SU-DHL-6 (cell line): ENCODE results near the gene ISOC1.

ENCODE experiments used
- H2AFZ ChIP-seq: fragments of 200-600 bp; sonication (generic); 2 replicates; pipeline ENCODE4 v1.6.1; 2014; ENCODE audit warnings: low read depth, mild to moderate bottlenecking, moderate library complexity, mixed read lengths, antibody characterized with exemption, low read length; ENCODE audit not compliant: severe bottlenecking
- H3F3A ChIP-seq: fragments of 200-600 bp; shearing (Covaris generic); 2 replicates; pipeline ENCODE4 v1.6.0; 2016; ENCODE audit warnings: antibody characterized with exemption, mild to moderate bottlenecking; ENCODE audit not compliant: insufficient read depth
- H3K27ac ChIP-seq: fragments of 200-600 bp; sonication (generic); 2 replicates; pipeline ENCODE4 v1.5.1; 2016; ENCODE audit warnings: low read depth, mild to moderate bottlenecking, low read length, moderate library complexity, mixed read lengths
- H3K27me3 ChIP-seq: fragments of 200-600 bp; sonication (generic), shearing (Covaris generic); 2 replicates; pipeline ENCODE4 v1.6.0; 2014; ENCODE audit warnings: mild to moderate bottlenecking, low read length
- H3K36me3 ChIP-seq: fragments of 200-600 bp; sonication (generic); 2 replicates; pipeline ENCODE4 v1.6.1; 2014; ENCODE audit warnings: mild to moderate bottlenecking, low read length, mixed read lengths
- H3K4me2 ChIP-seq: fragments of 300-600, 200-600 bp; shearing (Covaris generic), sonication (generic); 2 replicates; pipeline ENCODE4 v1.6.0; 2014; ENCODE audit warnings: low read length, low read depth, mild to moderate bottlenecking; ENCODE audit not compliant: poor library complexity, severe bottlenecking
- H3K4me3 ChIP-seq: fragments of 200-600 bp; sonication (generic); 2 replicates; pipeline ENCODE4 v1.5.1; 2014; ENCODE audit warnings: antibody characterized with exemption, low read length, mild to moderate bottlenecking, mixed read lengths; ENCODE audit not compliant: insufficient read depth, poor library complexity, severe bottlenecking
- H3K79me2 ChIP-seq: fragments of 200-600 bp; sonication (generic); 2 replicates; pipeline ENCODE4 v1.6.1; 2014; ENCODE audit warnings: mild to moderate bottlenecking, low read length, moderate library complexity; ENCODE audit not compliant: insufficient read depth
- H3K9ac ChIP-seq: fragments of 200-600 bp; sonication (generic); 2 replicates; pipeline ENCODE4 v1.7.0; 2014; ENCODE audit warnings: mild to moderate bottlenecking, low read length
- H3K9me2 ChIP-seq: fragments of 200-600 bp; sonication (generic); replicated peaks from 2 replicates; pipeline ENCODE4 v1.6.1; 2014; ENCODE audit warnings: low read length; ENCODE audit not compliant: insufficient read depth
- H3K9me3 ChIP-seq: fragments of 200-600 bp; sonication (generic); 2 replicates; pipeline ENCODE4 v1.6.1; 2014; ENCODE audit warnings: low read length, mixed read lengths; ENCODE audit not compliant: insufficient read depth
- H4K20me1 ChIP-seq: fragments of 200-600 bp; sonication (generic); 2 replicates; pipeline ENCODE4 v1.6.1; 2014; ENCODE audit warnings: low read depth, mild to moderate bottlenecking, antibody characterized with exemption, low read length, moderate library complexity, mixed read lengths
- EZH2phosphoT487 ChIP-seq: fragments of 200-600 bp; sonication (generic), shearing (Covaris generic); conservative IDR thresholded peaks from 2 replicates; pipeline ENCODE4 v1.6.1; 2018; ENCODE audit warnings: mild to moderate bottlenecking, antibody characterized with exemption, low read length, moderate library complexity, mixed read lengths
- TF ChIP-seq, protein P1 (sequence below): fragments of 200-600 bp; sonication (generic); IDR thresholded peaks from one replicate; pipeline ENCODE4 v1.5.1; 2017; ENCODE audit warnings: antibody characterized with exemption, mild to moderate bottlenecking, low read length, moderate library complexity; ENCODE audit not compliant: insufficient read depth, poor library complexity, severe bottlenecking

The ISOC1 gene

DNA sequence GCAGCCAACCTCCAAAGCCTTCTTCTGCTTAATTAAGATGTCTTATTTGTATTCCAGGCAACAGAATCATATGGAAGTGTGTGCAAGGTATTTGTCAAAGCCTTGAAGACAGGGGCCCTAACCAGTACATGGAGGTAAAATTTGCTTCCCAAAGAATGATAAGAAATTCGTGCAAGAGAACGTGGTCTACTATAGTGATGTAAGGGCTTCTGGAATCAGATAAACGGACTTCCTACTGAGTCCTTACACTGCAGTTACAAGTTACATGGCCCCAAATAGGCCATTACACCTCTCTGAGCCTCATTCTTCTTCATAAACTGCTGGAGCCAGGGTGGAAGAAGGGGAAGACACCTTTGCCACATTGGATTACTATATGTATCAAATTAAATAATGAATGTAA lies 15.9 kb upstream of the ISOC1 start:
- Histone ChIP-seq H3K4me2 (no peak overlapping the region), H3F3A (no peaks in the 10 kb centered on the region), H3K36me3 (no peaks in the 10 kb centered on the region), H3K79me2 (no peaks in the 10 kb centered on the region), H2AFZ (no peak overlapping the region), H3K4me3 (no peak overlapping the region), H3K9me2 (no peaks in the 10 kb centered on the region), H3K27ac (no peak overlapping the region), H4K20me1 (no peaks in the 10 kb centered on the region), H3K9me3 (no peaks in the 10 kb centered on the region), H3K9ac (no peak overlapping the region), H3K27me3 (no peaks in the 10 kb centered on the region)
- no peak for TF ChIP-seq EZH2phosphoT487
- TF ChIP-seq, protein P1, sequence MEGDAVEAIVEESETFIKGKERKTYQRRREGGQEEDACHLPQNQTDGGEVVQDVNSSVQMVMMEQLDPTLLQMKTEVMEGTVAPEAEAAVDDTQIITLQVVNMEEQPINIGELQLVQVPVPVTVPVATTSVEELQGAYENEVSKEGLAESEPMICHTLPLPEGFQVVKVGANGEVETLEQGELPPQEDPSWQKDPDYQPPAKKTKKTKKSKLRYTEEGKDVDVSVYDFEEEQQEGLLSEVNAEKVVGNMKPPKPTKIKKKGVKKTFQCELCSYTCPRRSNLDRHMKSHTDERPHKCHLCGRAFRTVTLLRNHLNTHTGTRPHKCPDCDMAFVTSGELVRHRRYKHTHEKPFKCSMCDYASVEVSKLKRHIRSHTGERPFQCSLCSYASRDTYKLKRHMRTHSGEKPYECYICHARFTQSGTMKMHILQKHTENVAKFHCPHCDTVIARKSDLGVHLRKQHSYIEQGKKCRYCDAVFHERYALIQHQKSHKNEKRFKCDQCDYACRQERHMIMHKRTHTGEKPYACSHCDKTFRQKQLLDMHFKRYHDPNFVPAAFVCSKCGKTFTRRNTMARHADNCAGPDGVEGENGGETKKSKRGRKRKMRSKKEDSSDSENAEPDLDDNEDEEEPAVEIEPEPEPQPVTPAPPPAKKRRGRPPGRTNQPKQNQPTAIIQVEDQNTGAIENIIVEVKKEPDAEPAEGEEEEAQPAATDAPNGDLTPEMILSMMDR: no peak

DNA sequence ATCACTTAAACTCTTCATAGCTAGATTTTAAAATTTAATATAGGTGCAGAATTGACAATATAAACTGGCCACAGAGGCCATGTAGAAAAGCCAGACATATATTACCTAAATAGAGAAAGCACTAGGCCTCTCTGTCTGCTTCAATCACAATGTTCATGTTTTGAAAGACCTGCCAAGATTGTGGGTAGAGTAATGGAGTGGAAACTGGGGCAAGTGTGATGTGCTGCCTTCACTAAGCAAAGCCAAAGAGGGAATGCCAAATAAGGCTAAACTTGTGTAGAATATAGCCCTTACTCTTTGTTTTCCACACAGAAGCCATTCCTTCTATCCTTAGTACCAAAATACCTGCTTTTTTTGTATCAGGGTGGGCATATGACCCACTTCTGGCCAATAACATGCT lies 15.1 kb upstream of the ISOC1 start:
- Histone ChIP-seq H3K27ac (no peak overlapping the region), H3F3A (no peaks in the 10 kb centered on the region)
- no peak for TF ChIP-seq EZH2phosphoT487
- TF ChIP-seq, protein P1: no peak

DNA sequence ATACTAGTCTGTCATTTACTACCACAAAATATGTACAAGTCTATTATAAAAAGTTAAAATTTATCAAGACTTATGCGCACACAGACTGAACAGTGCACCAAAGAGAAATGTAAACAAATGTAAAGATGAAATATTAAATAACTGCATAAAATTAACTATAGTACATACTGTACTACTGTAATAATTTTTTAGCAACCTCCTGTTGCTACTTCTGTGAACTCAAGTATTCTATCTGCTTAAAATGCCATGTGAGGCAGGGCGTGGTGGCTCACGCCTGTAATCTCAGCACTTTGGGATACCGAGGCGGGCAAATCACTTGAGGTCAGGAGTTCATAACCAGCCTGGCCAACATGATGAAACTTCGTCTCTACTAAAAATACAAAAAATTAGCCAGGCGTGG lies 13.8 kb upstream of the ISOC1 start:
- Histone ChIP-seq H3K27me3 (no peaks in the 10 kb centered on the region), H3F3A (no peaks in the 10 kb centered on the region), H4K20me1 (no peaks in the 10 kb centered on the region), H3K4me2 (no peak overlapping the region), H3K9ac (no peak overlapping the region), H2AFZ (no peak overlapping the region), H3K36me3 (no peaks in the 10 kb centered on the region), H3K27ac (no peak overlapping the region), H3K9me3 (no peaks in the 10 kb centered on the region), H3K9me2 (no peaks in the 10 kb centered on the region), H3K4me3 (no peak overlapping the region), H3K79me2 (no peaks in the 10 kb centered on the region)
- no peak for TF ChIP-seq EZH2phosphoT487
- TF ChIP-seq, protein P1: no peak

More for the DNA sequence above, 15.1 kb upstream of the ISOC1 start:
- Histone ChIP-seq H3K9ac (no peak overlapping the region), H3K36me3 (no peaks in the 10 kb centered on the region), H2AFZ (no peak overlapping the region), H3K27me3 (no peaks in the 10 kb centered on the region), H3K9me3 (no peaks in the 10 kb centered on the region), H3K79me2 (no peaks in the 10 kb centered on the region), H3K4me2 (no peak overlapping the region), H3K9me2 (no peaks in the 10 kb centered on the region), H3K4me3 (no peak overlapping the region), H4K20me1 (no peaks in the 10 kb centered on the region)
